Mammary epithelial cell (primary cell): ENCODE data around the gene MID2.

Experiments used
- EZH2 ChIP-seq: IDR thresholded peaks from 2 replicates; pipeline ENCODE4 v1.6.1; 2012; ENCODE audit warnings: low read length, inconsistent platforms, borderline replicate concordance
- TF ChIP-seq, protein P1 (sequence below), 2 donors: IDR thresholded peaks in 1 of 2; conservative IDR thresholded peaks in 1 of 2; 2 replicates each; pipeline ENCODE4 v1.5.1; 2011 to 2012; ENCODE audit warnings: inconsistent platforms in 2 of 2, low read length in 2 of 2, mild to moderate bottlenecking in 2 of 2, control low read depth in 1 of 2, low read depth in 1 of 2; ENCODE audit not compliant: insufficient read depth in 1 of 2; ENCODE audit errors: extremely low read depth in 1 of 2

DNA sequence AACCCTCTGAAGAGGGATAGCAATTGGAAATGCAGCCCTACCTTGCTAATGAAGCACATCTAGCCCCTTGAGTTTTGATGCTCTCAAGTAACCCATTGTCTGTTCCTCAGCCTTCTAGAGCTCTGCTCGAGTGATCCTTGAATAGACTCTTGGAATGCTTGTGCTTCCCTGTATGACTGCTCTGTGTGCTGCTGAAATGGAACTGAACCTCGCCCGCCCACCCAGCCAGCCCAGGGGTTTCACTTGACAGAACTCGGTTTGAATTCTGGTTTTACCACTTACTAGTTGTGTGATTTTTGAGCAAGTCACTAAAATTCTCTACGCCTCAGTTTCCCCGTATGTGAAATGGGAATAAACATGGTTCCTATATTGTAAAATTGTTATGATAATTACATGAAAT is 77.1 kb downstream of the MID2 start:
- TF ChIP-seq EZH2, result no peak
- TF ChIP-seq, protein P1, sequence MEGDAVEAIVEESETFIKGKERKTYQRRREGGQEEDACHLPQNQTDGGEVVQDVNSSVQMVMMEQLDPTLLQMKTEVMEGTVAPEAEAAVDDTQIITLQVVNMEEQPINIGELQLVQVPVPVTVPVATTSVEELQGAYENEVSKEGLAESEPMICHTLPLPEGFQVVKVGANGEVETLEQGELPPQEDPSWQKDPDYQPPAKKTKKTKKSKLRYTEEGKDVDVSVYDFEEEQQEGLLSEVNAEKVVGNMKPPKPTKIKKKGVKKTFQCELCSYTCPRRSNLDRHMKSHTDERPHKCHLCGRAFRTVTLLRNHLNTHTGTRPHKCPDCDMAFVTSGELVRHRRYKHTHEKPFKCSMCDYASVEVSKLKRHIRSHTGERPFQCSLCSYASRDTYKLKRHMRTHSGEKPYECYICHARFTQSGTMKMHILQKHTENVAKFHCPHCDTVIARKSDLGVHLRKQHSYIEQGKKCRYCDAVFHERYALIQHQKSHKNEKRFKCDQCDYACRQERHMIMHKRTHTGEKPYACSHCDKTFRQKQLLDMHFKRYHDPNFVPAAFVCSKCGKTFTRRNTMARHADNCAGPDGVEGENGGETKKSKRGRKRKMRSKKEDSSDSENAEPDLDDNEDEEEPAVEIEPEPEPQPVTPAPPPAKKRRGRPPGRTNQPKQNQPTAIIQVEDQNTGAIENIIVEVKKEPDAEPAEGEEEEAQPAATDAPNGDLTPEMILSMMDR (conservative IDR thresholded peaks at IDR 0.05 in 1 of 2, IDR thresholded peaks at IDR 0.05 in 1 of 2; ENCODE audit: extremely low read depth in 1 of 2, insufficient read depth in 1 of 2, low read depth in 1 of 2, low read length in 2 of 2), result no peak
